Loucy (cell line): ENCODE measurements around the gene ZNF407.

Source experiments
- H2AFZ ChIP-seq: fragments of 200-600 bp; sonication (generic); 2 replicates; pipeline ENCODE4 v1.6.0; 2016; ENCODE audit warnings: antibody characterized with exemption, mild to moderate bottlenecking, low read length, moderate library complexity
- H3F3A ChIP-seq: fragments of 200-600 bp; 2 replicates; pipeline ENCODE4 v1.6.0; 2016; ENCODE audit warnings: antibody characterized with exemption, low read depth, mild to moderate bottlenecking
- H3K27me3 ChIP-seq: fragments of 200-600 bp; sonication (generic); 2 replicates; pipeline ENCODE4 v1.6.1; 2014; ENCODE audit warnings: low read length, mild to moderate bottlenecking; ENCODE audit not compliant: insufficient read depth, poor library complexity, severe bottlenecking
- H3K36me3 ChIP-seq: fragments of 200-600 bp; sonication (generic); 2 replicates; pipeline ENCODE4 v1.6.1; 2016; ENCODE audit warnings: low read length; ENCODE audit not compliant: insufficient read depth
- H3K4me1 ChIP-seq: fragments of 200-600 bp; sonication (generic); 2 replicates; pipeline ENCODE4 v1.5.1; 2014; ENCODE audit warnings: low read length, mild to moderate bottlenecking; ENCODE audit not compliant: insufficient read depth, poor library complexity, severe bottlenecking
- H3K4me2 ChIP-seq: fragments of 200-600 bp; sonication (generic); 2 replicates; pipeline ENCODE4 v1.6.0; 2014; ENCODE audit warnings: antibody characterized with exemption, low read length, low read depth, mild to moderate bottlenecking; ENCODE audit not compliant: poor library complexity, severe bottlenecking
- H3K4me3 ChIP-seq: fragments of 200-600 bp; sonication (generic); 2 replicates; pipeline ENCODE4 v1.5.1; 2014; ENCODE audit warnings: low read length, mild to moderate bottlenecking, mixed read lengths; ENCODE audit not compliant: poor library complexity, severe bottlenecking
- H3K79me2 ChIP-seq: fragments of 200-600 bp; sonication (generic); 2 replicates; pipeline ENCODE4 v1.6.1; 2014; ENCODE audit warnings: low read length; ENCODE audit not compliant: insufficient read depth
- H3K9ac ChIP-seq: fragments of 200-600 bp; sonication (generic); 2 replicates; pipeline ENCODE4 v1.6.0; 2014; ENCODE audit warnings: mild to moderate bottlenecking, low read depth, low read length, moderate library complexity; ENCODE audit not compliant: poor library complexity, severe bottlenecking
- H3K9me2 ChIP-seq: fragments of 200-600 bp; sonication (generic); replicated peaks from 2 replicates; pipeline ENCODE4 v1.6.1; 2016; ENCODE audit warnings: low read depth, low read length, mixed read lengths
- H3K9me3 ChIP-seq: fragments of 200-600 bp; sonication (generic); 2 replicates; pipeline ENCODE4 v1.6.1; 2014; ENCODE audit warnings: mild to moderate bottlenecking, antibody characterized with exemption, low read length, low read depth; ENCODE audit not compliant: insufficient read depth
- H4K20me1 ChIP-seq: fragments of 200-600 bp; sonication (generic); 2 replicates; pipeline ENCODE4 v1.6.0; 2014; ENCODE audit warnings: antibody characterized with exemption, low read length, mild to moderate bottlenecking; ENCODE audit not compliant: insufficient read depth, poor library complexity, severe bottlenecking
- EZH2phosphoT487 ChIP-seq: fragments of 200-600 bp; IDR thresholded peaks from 2 replicates; pipeline ENCODE4 v1.6.1; 2018; ENCODE audit warnings: antibody characterized with exemption, mild to moderate bottlenecking, moderate library complexity, borderline replicate concordance
- TF ChIP-seq, protein P1 (sequence below): fragments of 200-600 bp; sonication (generic); conservative IDR thresholded peaks from 2 replicates; pipeline ENCODE4 v1.5.1; 2014; ENCODE audit warnings: mild to moderate bottlenecking, antibody characterized with exemption, low read length

Gene ZNF407

DNA sequence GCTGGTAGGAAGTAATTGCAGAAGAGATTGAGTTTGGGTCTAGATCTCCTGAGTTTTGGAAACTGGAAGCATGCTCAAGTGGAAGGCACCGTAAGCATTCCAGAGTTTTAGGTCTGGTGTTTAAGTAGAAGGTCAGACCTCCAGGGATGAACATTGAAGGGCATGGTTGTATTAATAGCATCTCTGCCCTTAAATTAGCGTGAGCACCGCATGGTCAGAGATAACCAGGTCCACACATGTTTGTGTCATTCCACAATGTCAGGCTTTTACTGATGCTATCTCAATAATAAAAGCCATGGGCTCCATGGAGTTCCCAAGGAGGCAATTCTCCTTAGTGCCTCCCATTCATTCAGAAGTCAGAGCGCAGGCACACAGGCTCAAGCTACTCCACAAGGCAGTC, 28.3 kb upstream of the ZNF407 start:
- no peaks in the 10 kb centered on the region for H3K36me3 ChIP-seq
- no peak overlapping the region for H2AFZ ChIP-seq
- H3K4me2 ChIP-seq, result no peak overlapping the region
- no peak overlapping the region for H3K9ac ChIP-seq
- no peaks in the 10 kb centered on the region for H3K9me3 ChIP-seq
- no peaks in the 10 kb centered on the region for H3K4me1 ChIP-seq
- no peak for TF ChIP-seq EZH2phosphoT487
- TF ChIP-seq, protein P1, sequence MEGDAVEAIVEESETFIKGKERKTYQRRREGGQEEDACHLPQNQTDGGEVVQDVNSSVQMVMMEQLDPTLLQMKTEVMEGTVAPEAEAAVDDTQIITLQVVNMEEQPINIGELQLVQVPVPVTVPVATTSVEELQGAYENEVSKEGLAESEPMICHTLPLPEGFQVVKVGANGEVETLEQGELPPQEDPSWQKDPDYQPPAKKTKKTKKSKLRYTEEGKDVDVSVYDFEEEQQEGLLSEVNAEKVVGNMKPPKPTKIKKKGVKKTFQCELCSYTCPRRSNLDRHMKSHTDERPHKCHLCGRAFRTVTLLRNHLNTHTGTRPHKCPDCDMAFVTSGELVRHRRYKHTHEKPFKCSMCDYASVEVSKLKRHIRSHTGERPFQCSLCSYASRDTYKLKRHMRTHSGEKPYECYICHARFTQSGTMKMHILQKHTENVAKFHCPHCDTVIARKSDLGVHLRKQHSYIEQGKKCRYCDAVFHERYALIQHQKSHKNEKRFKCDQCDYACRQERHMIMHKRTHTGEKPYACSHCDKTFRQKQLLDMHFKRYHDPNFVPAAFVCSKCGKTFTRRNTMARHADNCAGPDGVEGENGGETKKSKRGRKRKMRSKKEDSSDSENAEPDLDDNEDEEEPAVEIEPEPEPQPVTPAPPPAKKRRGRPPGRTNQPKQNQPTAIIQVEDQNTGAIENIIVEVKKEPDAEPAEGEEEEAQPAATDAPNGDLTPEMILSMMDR, result no peak
- H3F3A ChIP-seq, result no peaks in the 10 kb centered on the region
- H3K9me2 ChIP-seq, result no peaks in the 10 kb centered on the region
- no peaks in the 10 kb centered on the region for H3K79me2 ChIP-seq
- no peaks in the 10 kb centered on the region for H4K20me1 ChIP-seq
- H3K27me3 ChIP-seq, result peaks cover 10% of the 10 kb centered on the region
- H3K4me3 ChIP-seq, result no peak overlapping the region

DNA sequence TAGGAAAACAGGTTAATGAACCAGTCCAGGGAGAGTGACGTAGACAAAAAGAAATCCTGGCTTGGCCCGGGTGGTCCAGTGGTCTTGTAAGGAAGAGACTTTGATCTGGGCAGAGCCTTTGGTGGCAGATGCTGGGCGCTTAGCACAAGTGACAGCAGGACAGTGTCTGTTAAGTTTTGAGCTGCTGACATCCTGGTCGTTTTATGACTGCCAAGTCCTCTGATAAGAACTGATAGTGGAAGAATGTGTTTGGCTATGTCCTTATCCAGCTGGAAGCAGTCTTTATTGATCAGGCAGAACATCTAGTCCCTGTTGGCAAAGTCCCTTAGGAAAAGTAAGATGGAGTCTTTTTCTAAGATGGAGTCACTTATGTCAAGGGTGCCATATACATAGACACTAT, 27.4 kb upstream of the ZNF407 start:
- Histone ChIP-seq H3K9ac (no peak overlapping the region), H3K4me1 (no peaks in the 10 kb centered on the region), H3K4me2 (no peak overlapping the region), H3K9me3 (no peaks in the 10 kb centered on the region), H3K4me3 (no peak overlapping the region), H3K36me3 (no peaks in the 10 kb centered on the region), H2AFZ (no peak overlapping the region), H3K27me3 (peaks cover 10% of the 10 kb centered on the region), H4K20me1 (no peaks in the 10 kb centered on the region), H3K9me2 (no peaks in the 10 kb centered on the region), H3F3A (no peaks in the 10 kb centered on the region), H3K79me2 (no peaks in the 10 kb centered on the region)
- no peak for TF ChIP-seq EZH2phosphoT487
- TF ChIP-seq, protein P1, result no peak

DNA sequence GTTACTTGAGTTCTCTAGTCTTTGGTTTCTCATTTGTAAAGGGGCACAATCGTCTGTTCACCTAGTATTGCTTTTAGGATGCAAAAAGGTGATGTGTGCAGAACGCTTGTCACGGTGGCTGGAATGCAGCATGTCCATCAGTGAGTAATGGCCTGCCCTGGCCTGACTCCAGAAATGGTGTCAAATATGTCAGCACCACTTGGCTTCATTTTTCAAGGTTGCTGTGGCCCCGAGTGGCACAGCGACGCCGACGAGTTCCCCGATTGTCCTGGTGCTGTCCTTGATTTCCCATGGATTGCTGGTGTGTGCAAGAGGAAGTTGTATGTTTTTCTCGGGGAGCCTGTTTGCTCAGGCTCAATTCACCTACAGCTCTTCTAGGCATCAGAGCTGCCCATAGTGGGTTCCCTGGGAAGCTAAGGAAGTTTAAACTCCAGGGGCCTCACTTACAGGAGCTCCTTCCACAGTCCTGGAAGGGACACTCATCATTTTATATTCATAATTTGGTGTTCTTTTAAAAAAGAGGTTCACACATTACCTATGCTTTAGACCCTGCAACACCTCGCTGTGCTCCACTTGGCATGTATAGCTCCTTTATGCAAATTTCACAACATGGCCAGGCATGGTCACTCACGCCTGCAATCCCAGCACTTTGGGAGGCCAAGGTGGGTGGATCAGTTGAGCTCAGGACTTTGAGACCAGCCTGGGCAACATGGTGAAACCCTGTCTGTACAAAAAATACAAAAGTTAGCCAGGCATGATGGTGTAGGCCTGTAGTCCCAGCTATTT, 25.6 kb upstream of the ZNF407 start:
- H3K9me2 ChIP-seq, result no peaks in the 10 kb centered on the region
- no peaks in the 10 kb centered on the region for H4K20me1 ChIP-seq
- no peak for TF ChIP-seq EZH2phosphoT487
- no peak overlapping the region for H3K4me2 ChIP-seq
- H3K9ac ChIP-seq, result no peak overlapping the region
- H3K27me3 ChIP-seq, result peaks cover 7% of the 10 kb centered on the region
- no peak overlapping the region for H2AFZ ChIP-seq
- no peaks in the 10 kb centered on the region for H3K4me1 ChIP-seq
- H3K4me3 ChIP-seq, result no peak overlapping the region
- H3K79me2 ChIP-seq, result no peaks in the 10 kb centered on the region
- H3K36me3 ChIP-seq, result no peaks in the 10 kb centered on the region
- no peaks in the 10 kb centered on the region for H3F3A ChIP-seq
- H3K9me3 ChIP-seq, result no peaks in the 10 kb centered on the region

DNA sequence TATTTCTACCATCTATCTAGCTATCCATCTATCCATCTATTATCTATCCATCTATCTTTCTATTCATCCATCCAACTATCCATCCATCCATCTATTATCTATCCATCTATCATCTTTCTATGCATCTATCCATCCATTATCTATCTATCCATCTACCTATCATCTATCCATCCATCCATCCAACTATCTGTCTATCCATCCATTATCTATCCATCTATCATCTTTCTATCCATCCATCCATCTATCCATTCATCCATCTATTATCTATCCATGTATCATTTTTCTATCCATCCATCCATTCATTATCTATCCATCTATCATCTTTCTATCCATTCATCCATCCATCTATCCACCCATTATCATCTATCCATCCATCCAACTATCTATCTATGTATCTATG, 24.6 kb upstream of the ZNF407 start:
- no peaks in the 10 kb centered on the region for H3F3A ChIP-seq
- no peak overlapping the region for H3K4me3 ChIP-seq
- no peak overlapping the region for H2AFZ ChIP-seq
- no peaks in the 10 kb centered on the region for H3K9me3 ChIP-seq
- H3K27me3 ChIP-seq, result peaks cover 6% of the 10 kb centered on the region
- no peak overlapping the region for H3K9ac ChIP-seq
- no peak for TF ChIP-seq EZH2phosphoT487
- TF ChIP-seq, protein P1, result no peak
- H3K4me2 ChIP-seq, result no peak overlapping the region
- no peaks in the 10 kb centered on the region for H3K79me2 ChIP-seq
- H3K4me1 ChIP-seq, result no peaks in the 10 kb centered on the region
- H3K36me3 ChIP-seq, result no peaks in the 10 kb centered on the region
- no peaks in the 10 kb centered on the region for H3K9me2 ChIP-seq
- H4K20me1 ChIP-seq, result no peaks in the 10 kb centered on the region
